Uterus (tissue), 4 donors: ENCODE data around the gene ADAMTS2. TPM values are rescaled to one million over a fixed set of nuclear protein-coding genes. Genes with fewer than 3 reads are reported as not detected.

Experiments
- DNase-seq, 2 donors: peaks; one replicate each; pipeline ENCODE4 v3.0.0-alpha.2; 2019 to 2020
- H3K27ac ChIP-seq, 2 donors: fragments of 200-600 bp; sonication (generic); 1 replicate in 1 of 2; 2 replicates in 1 of 2; pipeline ENCODE4 v1.5.1; 2016 to 2018
- H3K27me3 ChIP-seq, 2 donors: fragments of 200-600 bp; sonication (generic); one replicate each; pipeline ENCODE4 v1.5.1; 2018 to 2019; ENCODE audit warnings: control low read depth in 1 of 2
- H3K36me3 ChIP-seq, 2 donors: fragments of 200-600 bp; sonication (generic); one replicate each; pipeline ENCODE4 v1.5.1; 2019; ENCODE audit warnings: control low read depth in 1 of 2
- H3K4me1 ChIP-seq, 2 donors: fragments of 200-600 bp; sonication (generic); one replicate each; pipeline ENCODE4 v1.5.1; 2018 to 2019; ENCODE audit warnings: control low read depth in 1 of 2
- H3K4me3 ChIP-seq, 2 donors: fragments of 200-600 bp; sonication (generic); 1 replicate in 1 of 2; 2 replicates in 1 of 2; pipeline ENCODE4 v1.5.1; 2018 to 2019; ENCODE audit warnings: mild to moderate bottlenecking in 1 of 2
- H3K9me3 ChIP-seq, 2 donors: fragments of 200-600 bp; sonication (generic); one replicate each; pipeline ENCODE4 v1.5.1; 2019; ENCODE audit warnings: control low read depth in 1 of 2
- POLR2A ChIP-seq, 2 donors: fragments of 450-650 bp; IDR thresholded peaks; one replicate each; pipeline ENCODE4 v1.6.1; 2016; ENCODE audit warnings: antibody characterized with exemption in 2 of 2, mild to moderate bottlenecking in 1 of 2, moderate library complexity in 1 of 2
- intact Hi-C: fragments of 100-400 bp; cut with DNase I; formaldehyde crosslinking; loops from one replicate; pipeline ENCODE4 v1.15.1; 2023; ENCODE audit warnings: low total_unique reads
- total RNA-seq, 4 donors: library from RNA; depleted of rRNA in 3 of 4; stranded (reverse); fragments of >200 nt in 3 of 4; gene quantifications; one replicate each; pipeline versions ENCODE4 v1.1.0 to v1.2.4, GENCODE V29; 2014 to 2023
- TF ChIP-seq, protein P1 (sequence below), 4 experiments: fragments of 200-600 bp in 2 of 4; fragments of 450-650 bp in 2 of 4; sonication (generic) in 2 of 4; IDR thresholded peaks; one replicate each; pipeline ENCODE4 v1.5.1; 2016 to 2019; ENCODE audit warnings: antibody characterized with exemption in 4 of 4, mild to moderate bottlenecking in 2 of 4, moderate library complexity in 1 of 4
- donor health status: DM: yes; HTN: yes; CAD: no.

Gene ADAMTS2
- total RNA-seq, 4 donors from 2014 or later, result 4.1 to 97.1 (median 40.3) TPM

DNA sequence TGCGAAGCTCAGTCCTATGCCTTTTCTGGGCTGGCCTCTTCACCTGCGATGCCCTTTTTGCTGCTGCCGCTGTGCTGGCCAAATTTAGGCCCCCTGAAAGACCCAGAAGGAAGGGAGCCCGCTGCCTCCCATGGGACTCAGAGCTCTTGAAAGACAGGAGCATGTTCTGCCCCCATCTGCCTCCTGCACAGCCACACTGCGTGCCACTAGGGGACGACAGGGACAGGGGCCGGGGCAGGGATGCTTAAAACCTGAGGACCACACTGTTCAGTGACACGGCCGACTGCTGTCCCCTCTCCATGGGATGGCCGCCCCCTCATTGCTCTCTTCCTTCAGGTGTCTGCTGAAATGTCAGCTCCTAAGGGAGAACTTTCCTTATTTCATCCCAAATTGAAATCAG, 132.4 kb downstream of the ADAMTS2 start:
- Histone ChIP-seq H3K27ac (no peak overlapping the region), H3K27me3 (no peaks in the 10 kb centered on the region), H3K4me1 (no peaks in the 10 kb centered on the region), H3K9me3 (no peaks in the 10 kb centered on the region), H3K4me3 (no peak overlapping the region), H3K36me3 (no peaks in the 10 kb centered on the region)
- no peak for DNase-seq
- no peak for TF ChIP-seq POLR2A (IDR thresholded peaks at IDR 0.05)
- TF ChIP-seq, protein P1, sequence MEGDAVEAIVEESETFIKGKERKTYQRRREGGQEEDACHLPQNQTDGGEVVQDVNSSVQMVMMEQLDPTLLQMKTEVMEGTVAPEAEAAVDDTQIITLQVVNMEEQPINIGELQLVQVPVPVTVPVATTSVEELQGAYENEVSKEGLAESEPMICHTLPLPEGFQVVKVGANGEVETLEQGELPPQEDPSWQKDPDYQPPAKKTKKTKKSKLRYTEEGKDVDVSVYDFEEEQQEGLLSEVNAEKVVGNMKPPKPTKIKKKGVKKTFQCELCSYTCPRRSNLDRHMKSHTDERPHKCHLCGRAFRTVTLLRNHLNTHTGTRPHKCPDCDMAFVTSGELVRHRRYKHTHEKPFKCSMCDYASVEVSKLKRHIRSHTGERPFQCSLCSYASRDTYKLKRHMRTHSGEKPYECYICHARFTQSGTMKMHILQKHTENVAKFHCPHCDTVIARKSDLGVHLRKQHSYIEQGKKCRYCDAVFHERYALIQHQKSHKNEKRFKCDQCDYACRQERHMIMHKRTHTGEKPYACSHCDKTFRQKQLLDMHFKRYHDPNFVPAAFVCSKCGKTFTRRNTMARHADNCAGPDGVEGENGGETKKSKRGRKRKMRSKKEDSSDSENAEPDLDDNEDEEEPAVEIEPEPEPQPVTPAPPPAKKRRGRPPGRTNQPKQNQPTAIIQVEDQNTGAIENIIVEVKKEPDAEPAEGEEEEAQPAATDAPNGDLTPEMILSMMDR (IDR thresholded peaks at IDR 0.05), result no peak
- intact Hi-C loops, result no loop called here

DNA sequence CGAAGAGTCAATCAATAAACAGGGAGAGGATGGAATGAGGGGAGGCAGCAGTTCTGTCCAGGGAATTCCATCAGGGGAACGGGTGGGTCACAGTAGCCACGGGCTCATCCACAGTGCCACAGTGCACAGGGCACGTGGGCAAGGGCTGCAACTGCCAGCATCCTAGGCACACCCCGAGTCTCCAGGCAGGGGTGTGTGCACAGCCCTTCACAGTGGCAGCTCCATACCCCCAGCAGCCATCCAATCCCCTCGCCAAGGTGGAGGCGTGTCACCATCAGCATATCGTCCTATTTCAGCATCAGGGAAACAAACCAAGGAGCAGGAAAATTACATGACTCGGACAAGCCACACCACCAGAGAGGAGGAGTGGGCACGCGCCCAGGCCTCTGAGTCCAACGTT, 133.6 kb downstream of the ADAMTS2 start:
- H3K36me3 ChIP-seq, result no peaks in the 10 kb centered on the region
- no peaks in the 10 kb centered on the region for H3K27me3 ChIP-seq
- H3K4me3 ChIP-seq, result no peak overlapping the region
- no peaks in the 10 kb centered on the region for H3K4me1 ChIP-seq
- intact Hi-C loops, result no loop called here
- H3K9me3 ChIP-seq, result no peaks in the 10 kb centered on the region
- TF ChIP-seq, protein P1 (IDR thresholded peaks at IDR 0.05), result no peak
- no peak for TF ChIP-seq POLR2A (IDR thresholded peaks at IDR 0.05)
- H3K27ac ChIP-seq, result no peak overlapping the region
- no peak for DNase-seq

DNA sequence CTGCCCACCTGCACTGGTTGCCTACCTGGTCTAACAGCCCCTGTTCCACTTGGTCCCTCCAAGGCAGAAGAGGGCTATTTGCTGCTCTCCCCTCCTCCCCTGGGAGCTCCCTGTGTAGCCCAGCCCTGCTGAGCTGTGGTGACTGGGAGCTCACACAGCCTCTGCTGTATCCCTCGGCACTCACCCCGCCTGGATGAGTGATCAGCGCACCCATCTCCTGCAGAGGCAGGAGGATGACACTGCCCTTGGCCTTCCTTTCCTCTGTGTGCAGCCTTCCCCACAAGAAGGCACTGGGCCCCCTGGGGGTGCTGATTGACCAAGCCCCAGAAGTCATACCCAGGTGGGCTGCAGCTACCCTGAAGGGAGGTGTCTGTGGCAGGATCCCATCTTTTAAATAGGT, 134.2 kb downstream of the ADAMTS2 start:
- TF ChIP-seq POLR2A (IDR thresholded peaks at IDR 0.05), result no peak
- TF ChIP-seq, protein P1 (IDR thresholded peaks at IDR 0.05), result no peak
- H3K27me3 ChIP-seq, result no peaks in the 10 kb centered on the region
- DNase-seq, result no peak
- H3K36me3 ChIP-seq, result no peaks in the 10 kb centered on the region
- H3K27ac ChIP-seq, result no peak overlapping the region
- H3K4me1 ChIP-seq, result no peaks in the 10 kb centered on the region
- intact Hi-C loops, result no loop called here
- H3K9me3 ChIP-seq, result no peaks in the 10 kb centered on the region
- no peak overlapping the region for H3K4me3 ChIP-seq

DNA sequence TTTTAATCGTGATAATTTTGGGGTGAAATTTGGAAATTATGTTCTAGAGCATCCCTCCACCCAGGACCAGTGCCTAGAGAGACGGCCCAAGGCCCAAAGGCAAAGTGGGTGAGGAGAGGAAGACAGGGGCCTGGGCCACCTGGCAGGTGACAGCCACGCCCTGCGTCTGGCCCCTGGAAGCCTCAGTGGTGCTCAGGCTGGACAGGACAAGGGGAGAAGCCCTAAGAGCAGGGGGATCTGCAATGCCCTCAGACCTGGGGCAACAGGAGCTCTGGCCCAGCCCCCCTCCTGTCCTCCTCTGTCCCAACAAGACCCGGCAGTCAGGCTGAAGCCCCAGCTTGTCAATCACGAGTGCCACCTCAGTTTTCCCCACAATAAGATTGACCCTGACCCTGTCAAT, 134.8 kb downstream of the ADAMTS2 start:
- no peak for DNase-seq
- Histone ChIP-seq H3K36me3 (no peaks in the 10 kb centered on the region), H3K4me1 (no peaks in the 10 kb centered on the region), H3K9me3 (no peaks in the 10 kb centered on the region), H3K27ac (no peak overlapping the region), H3K4me3 (no peak overlapping the region), H3K27me3 (no peaks in the 10 kb centered on the region)
- intact Hi-C loops, result no loop called here
- TF ChIP-seq, protein P1 (IDR thresholded peaks at IDR 0.05), result no peak
- no peak for TF ChIP-seq POLR2A (IDR thresholded peaks at IDR 0.05)

DNA sequence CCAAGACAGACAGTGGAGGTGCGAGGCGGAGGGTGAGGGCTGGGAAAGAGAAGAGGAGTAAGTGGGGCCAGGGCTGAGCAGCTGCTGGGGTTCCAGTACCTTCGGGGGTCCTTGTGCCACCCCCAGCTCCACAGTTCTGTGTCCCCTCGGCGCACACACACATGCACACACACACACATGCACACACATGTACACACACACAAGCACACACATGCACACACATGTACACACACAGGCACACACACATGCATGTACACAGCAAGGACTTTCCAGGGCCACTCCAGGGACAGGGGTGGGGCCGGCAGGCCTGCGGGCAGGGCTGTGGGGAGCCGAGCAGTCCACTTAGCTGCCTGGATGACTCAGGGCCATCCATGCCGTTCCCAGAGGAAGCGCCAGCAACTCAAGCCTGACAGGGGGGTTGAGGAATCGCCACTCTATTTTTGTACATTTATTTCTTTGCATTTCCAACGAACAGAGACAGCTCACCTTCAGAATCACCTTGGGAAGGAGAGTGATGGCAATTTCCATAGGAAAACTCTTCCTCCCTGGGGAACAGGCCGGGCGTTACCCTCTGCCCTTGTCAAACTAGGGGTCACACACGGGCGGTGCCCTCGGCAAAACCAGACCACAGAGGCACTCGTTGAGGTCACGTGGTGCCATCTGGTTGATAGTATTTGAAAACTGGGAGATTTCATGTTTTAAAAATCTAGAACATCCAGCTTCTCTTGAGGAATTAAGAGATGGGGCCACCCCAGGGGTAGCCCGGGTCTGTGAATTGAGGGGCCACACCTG, 135.7 kb downstream of the ADAMTS2 start:
- no peak for TF ChIP-seq POLR2A (IDR thresholded peaks at IDR 0.05)
- TF ChIP-seq, protein P1 (IDR thresholded peaks at IDR 0.05), result no peak
- no peak overlapping the region for H3K27ac ChIP-seq
- H3K27me3 ChIP-seq, result no peaks in the 10 kb centered on the region
- intact Hi-C loops, result no loop called here
- H3K36me3 ChIP-seq, result no peaks in the 10 kb centered on the region
- DNase-seq, result no peak
- H3K4me1 ChIP-seq, result no peaks in the 10 kb centered on the region
- no peaks in the 10 kb centered on the region for H3K9me3 ChIP-seq
- no peak overlapping the region for H3K4me3 ChIP-seq
